NCI-H510A treated with DMSO at 0.1 percent for 48 hours (cell line): ENCODE results near the gene TMEM98.
"Not testable (repeated sequence)": the region's sequence is repeated elsewhere in the genome, so short reads cannot be mapped to it uniquely, and the experiment has no call there.

Source experiments
- DNase-seq: peaks from one replicate; lab custom pipeline; 2025; lab: John Stamatoyannopoulos, UW

TMEM98 gene

GRCh38 chr17:32980230-32980629, 52.3 kb downstream of the TMEM98 start:
- no peak for DNase-seq

- not testable (repeated sequence) for DNase-seq
Observed at GRCh38 chr17:32981611-32982010, 53.7 kb downstream of the TMEM98 start.

- no peak for DNase-seq
Observed at GRCh38 chr17:32985050-32985756, 57.2 kb downstream of the TMEM98 start.

GRCh38 chr17:32987453-32987805, 59.5 kb downstream of the TMEM98 start:
- not testable (repeated sequence) for DNase-seq

GRCh38 chr17:32987868-32988267, 59.9 kb downstream of the TMEM98 start:
- DNase-seq: not testable (repeated sequence)

- DNase-seq: no peak
Observed at GRCh38 chr17:32988481-32989101, 60.6 kb downstream of the TMEM98 start.

GRCh38 chr17:32992321-32993033, 64.5 kb downstream of the TMEM98 start:
- no peak for DNase-seq

- DNase-seq: no peak
Observed at GRCh38 chr17:32993977-32994376, 66.0 kb downstream of the TMEM98 start.
